ENCODE measurements around the gene PDGFC. TPM values are rescaled to one million over a fixed set of nuclear protein-coding genes. Genes with fewer than 3 reads are reported as not detected.

The PDGFC gene
- total RNA-seq, 1 donor from 2014 or later, result 42.5 TPM

DNA sequence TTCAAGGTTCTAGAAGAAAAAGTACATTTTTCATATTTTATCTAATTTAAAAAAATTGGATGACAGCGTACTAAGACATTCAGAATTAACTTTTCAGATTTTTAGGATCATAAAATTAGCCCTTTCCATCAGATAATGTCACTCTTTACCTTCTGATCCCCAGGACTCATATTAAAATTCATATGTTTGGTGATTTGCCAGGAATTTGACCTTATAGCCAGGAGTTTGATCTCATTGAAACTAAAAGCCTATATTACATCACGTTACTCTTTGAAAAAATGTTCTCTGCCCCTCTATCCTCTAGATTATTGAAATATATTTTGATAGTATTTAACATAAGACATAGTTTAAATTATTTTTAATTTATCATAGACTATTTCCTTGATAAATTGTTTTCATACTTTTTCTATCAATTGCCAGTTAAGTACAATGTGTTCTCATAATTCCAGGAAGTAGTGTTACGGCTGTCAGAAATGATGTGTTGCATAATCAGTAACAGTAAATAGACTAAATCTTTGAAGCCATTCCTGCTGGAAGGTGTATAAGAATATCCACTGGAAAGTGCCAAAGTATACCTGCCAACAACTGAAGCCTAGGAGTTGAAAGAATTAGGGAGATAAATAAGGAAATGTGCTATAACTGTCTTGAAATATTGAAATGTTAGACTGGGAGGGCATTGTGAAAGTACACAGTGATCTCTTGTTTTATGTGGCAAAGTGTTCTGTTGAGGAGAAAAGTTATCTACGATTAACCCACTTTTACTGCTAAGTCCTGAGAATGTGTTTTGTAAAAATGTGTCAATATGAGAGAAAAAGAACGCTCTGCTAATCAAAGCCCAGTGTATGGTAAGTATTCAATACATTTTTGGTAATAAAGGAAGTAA, 32.9 kb upstream of the PDGFC start:
- TF ChIP-seq, protein P1, sequence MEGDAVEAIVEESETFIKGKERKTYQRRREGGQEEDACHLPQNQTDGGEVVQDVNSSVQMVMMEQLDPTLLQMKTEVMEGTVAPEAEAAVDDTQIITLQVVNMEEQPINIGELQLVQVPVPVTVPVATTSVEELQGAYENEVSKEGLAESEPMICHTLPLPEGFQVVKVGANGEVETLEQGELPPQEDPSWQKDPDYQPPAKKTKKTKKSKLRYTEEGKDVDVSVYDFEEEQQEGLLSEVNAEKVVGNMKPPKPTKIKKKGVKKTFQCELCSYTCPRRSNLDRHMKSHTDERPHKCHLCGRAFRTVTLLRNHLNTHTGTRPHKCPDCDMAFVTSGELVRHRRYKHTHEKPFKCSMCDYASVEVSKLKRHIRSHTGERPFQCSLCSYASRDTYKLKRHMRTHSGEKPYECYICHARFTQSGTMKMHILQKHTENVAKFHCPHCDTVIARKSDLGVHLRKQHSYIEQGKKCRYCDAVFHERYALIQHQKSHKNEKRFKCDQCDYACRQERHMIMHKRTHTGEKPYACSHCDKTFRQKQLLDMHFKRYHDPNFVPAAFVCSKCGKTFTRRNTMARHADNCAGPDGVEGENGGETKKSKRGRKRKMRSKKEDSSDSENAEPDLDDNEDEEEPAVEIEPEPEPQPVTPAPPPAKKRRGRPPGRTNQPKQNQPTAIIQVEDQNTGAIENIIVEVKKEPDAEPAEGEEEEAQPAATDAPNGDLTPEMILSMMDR (IDR thresholded peaks at IDR 0.05; ENCODE audit: unreplicated experiment), result no peak
- no peak for DNase-seq (ENCODE audit: low spot score, unreplicated experiment)
- Mint-ChIP-seq H3K4me1 (ENCODE audit: low read depth) (no peaks in the 10 kb centered on the region), H3K9me3 (ENCODE audit: low read depth) (no peaks in the 10 kb centered on the region), H3K36me3 (ENCODE audit: insufficient read depth) (no peaks in the 10 kb centered on the region), H3K4me3 (ENCODE audit: low read depth) (no peak overlapping the region), H3K27me3 (no peaks in the 10 kb centered on the region), H3K27ac (no peak overlapping the region)

DNA sequence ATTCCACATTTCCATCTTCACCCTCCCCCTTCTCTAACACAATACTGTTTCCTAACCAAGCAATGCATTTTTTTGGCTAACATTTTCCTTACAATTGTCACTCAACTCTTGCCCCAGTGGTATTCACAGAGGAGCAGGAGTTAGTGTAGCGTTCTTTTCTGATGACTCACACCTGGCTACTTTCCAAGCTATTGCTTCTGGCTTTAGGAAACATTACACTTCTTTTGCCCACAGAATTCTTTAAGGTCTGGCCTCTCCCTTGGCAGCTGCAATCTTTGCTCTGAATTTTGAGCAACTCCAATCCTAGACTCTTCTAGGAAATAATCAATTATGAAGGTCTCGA, 27.5 kb upstream of the PDGFC start:
- Mint-ChIP-seq H3K27me3 (no peaks in the 10 kb centered on the region), H3K4me3 (ENCODE audit: low read depth) (no peak overlapping the region), H3K36me3 (ENCODE audit: insufficient read depth) (no peaks in the 10 kb centered on the region), H3K4me1 (ENCODE audit: low read depth) (no peaks in the 10 kb centered on the region), H3K9me3 (ENCODE audit: low read depth) (peaks cover 6% of the 10 kb centered on the region), H3K27ac (no peak overlapping the region)
- no peak for DNase-seq (ENCODE audit: low spot score, unreplicated experiment)
- TF ChIP-seq, protein P1 (IDR thresholded peaks at IDR 0.05; ENCODE audit: unreplicated experiment), result no peak

DNA sequence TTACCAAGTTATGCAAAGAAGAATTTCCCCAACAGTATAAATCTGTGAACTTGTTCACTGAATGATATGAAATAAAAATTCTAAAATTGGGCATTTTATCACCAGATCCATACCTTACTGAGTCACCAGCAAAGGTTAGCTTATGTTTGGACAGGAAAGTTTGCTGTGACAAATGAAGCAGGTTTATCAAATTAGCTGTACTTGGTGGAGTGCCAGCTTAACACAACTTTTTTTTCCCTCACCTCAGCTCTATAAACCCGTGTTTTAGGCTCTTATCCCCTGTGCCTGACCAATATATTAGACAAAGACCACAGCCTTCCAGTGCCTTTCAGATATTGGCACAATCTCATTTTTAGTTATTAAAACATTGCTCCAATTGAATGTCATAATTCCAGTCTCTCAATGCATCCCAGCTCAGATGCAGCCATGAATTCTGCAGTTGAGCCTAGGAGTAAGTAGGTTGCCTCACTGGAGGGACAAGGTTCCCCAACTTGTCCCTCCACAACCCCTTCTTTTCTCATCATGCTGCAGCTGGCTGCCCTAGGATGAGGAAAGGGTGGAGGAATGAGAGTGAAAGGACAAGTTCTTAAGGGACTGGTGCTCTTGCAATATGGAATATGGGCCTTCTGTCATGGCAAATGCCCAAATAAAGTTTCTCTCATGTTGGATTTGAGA, 27.0 kb upstream of the PDGFC start:
- H3K9me3 Mint-ChIP-seq (ENCODE audit: low read depth), result peaks cover 6% of the 10 kb centered on the region
- no peak for DNase-seq (ENCODE audit: low spot score, unreplicated experiment)
- no peaks in the 10 kb centered on the region for H3K27me3 Mint-ChIP-seq
- H3K36me3 Mint-ChIP-seq (ENCODE audit: insufficient read depth), result no peaks in the 10 kb centered on the region
- no peak overlapping the region for H3K27ac Mint-ChIP-seq
- TF ChIP-seq, protein P1 (IDR thresholded peaks at IDR 0.05; ENCODE audit: unreplicated experiment), result no peak
- no peak overlapping the region for H3K4me3 Mint-ChIP-seq (ENCODE audit: low read depth)
- H3K4me1 Mint-ChIP-seq (ENCODE audit: low read depth), result no peaks in the 10 kb centered on the region

DNA sequence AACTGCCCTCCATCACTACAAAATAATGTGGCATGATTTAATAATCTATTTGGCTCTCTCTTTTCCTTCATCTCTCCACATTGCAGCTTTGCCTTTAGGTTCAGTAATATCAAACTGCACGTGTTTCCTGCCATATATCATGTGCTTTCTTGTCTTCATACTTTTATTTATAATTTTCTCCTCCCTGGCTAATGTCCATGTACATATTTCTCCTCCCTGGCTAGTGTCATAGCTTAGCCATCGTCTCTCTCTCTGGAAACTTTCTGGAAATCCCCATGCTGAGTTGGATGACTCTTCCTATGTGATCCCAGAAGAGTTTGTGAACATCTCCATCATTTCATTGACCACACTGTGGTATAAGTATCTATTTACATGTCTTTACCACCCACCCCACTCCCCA, 21.3 kb upstream of the PDGFC start:
- Mint-ChIP-seq H3K4me1 (ENCODE audit: low read depth) (no peaks in the 10 kb centered on the region), H3K9me3 (ENCODE audit: low read depth) (peaks cover 13% of the 10 kb centered on the region), H3K4me3 (ENCODE audit: low read depth) (no peak overlapping the region), H3K27ac (no peak overlapping the region), H3K27me3 (no peaks in the 10 kb centered on the region), H3K36me3 (ENCODE audit: insufficient read depth) (no peaks in the 10 kb centered on the region)
- no peak for DNase-seq (ENCODE audit: low spot score, unreplicated experiment)
- TF ChIP-seq, protein P1 (IDR thresholded peaks at IDR 0.05; ENCODE audit: unreplicated experiment), result no peak

DNA sequence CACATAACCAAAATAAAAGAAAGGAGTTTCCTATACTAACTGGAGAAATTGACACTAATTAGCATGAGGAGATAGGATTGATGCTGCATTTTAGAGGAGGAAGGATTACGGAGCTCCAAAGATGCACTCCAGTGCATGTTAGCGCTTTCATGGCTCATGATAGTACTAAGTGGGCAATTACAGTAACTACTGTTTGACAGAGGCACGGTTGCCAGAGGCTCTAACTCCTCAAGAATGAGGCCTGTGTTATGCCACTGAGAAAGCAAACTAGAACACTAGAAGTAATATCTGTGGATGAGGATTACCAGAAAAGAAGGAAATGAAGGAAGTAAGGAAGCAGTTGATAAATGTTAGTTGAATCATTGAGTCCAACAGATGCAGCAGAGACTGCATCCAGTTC, 19.6 kb upstream of the PDGFC start:
- H3K36me3 Mint-ChIP-seq (ENCODE audit: insufficient read depth), result no peaks in the 10 kb centered on the region
- H3K27ac Mint-ChIP-seq, result no peak overlapping the region
- TF ChIP-seq, protein P1 (IDR thresholded peaks at IDR 0.05; ENCODE audit: unreplicated experiment), result no peak
- no peaks in the 10 kb centered on the region for H3K4me1 Mint-ChIP-seq (ENCODE audit: low read depth)
- H3K4me3 Mint-ChIP-seq (ENCODE audit: low read depth), result no peak overlapping the region
- DNase-seq (ENCODE audit: low spot score, unreplicated experiment), result no peak
- H3K27me3 Mint-ChIP-seq, result no peaks in the 10 kb centered on the region
- peaks cover 7% of the 10 kb centered on the region for H3K9me3 Mint-ChIP-seq (ENCODE audit: low read depth)
